HEK293 (cell line): Measurements from ENCODE around the gene GPI.

Source experiments
- GLI2 ChIP-seq: fragments of 450-650 bp; formaldehyde crosslinking; IDR thresholded peaks from 2 replicates; pipeline ENCODE4; 2017; ENCODE audit warnings: missing biosample characterization, missing genetic modification characterization, low read depth, borderline replicate concordance
- KLF9 ChIP-seq: fragments of 450-650 bp; formaldehyde crosslinking; IDR thresholded peaks from 2 replicates; pipeline ENCODE4 v1.5.1; 2016; ENCODE audit warnings: missing biosample characterization, missing genetic modification characterization, low read depth
- OSR2 ChIP-seq: fragments of 450-650 bp; formaldehyde crosslinking; IDR thresholded peaks from 2 replicates; pipeline ENCODE4 v1.5.1; 2016; ENCODE audit warnings: missing biosample characterization, missing genetic modification characterization
- SCRT2 ChIP-seq: fragments of 450-650 bp; formaldehyde crosslinking; IDR thresholded peaks from 2 replicates; pipeline ENCODE4 v1.5.1; 2016; ENCODE audit warnings: missing biosample characterization, missing genetic modification characterization
- SP2 ChIP-seq: fragments of 450-650 bp; formaldehyde crosslinking; IDR thresholded peaks from 2 replicates; pipeline ENCODE4 v1.5.1; 2016; ENCODE audit warnings: missing biosample characterization, missing genetic modification characterization
- YY1 ChIP-seq: fragments of 450-650 bp; formaldehyde crosslinking; IDR thresholded peaks from 2 replicates; pipeline ENCODE4 v1.5.1; 2018; ENCODE audit warnings: missing biosample characterization, missing genetic modification characterization
- ZBTB17 ChIP-seq: fragments of 450-650 bp; formaldehyde crosslinking; IDR thresholded peaks from 2 replicates; pipeline ENCODE4 v1.5.1; 2016; ENCODE audit warnings: missing biosample characterization, missing genetic modification characterization
- ZFP37 ChIP-seq: fragments of 450-650 bp; formaldehyde crosslinking; IDR thresholded peaks from 2 replicates; pipeline ENCODE4 v1.5.1; 2016; ENCODE audit warnings: missing biosample characterization, missing genetic modification characterization
- ZNF10 ChIP-seq: fragments of 450-650 bp; formaldehyde crosslinking; IDR thresholded peaks from 2 replicates; pipeline ENCODE4 v1.5.1; 2017; ENCODE audit warnings: missing biosample characterization, missing genetic modification characterization
- ZNF146 ChIP-seq: fragments of 450-650 bp; formaldehyde crosslinking; IDR thresholded peaks from 2 replicates; pipeline ENCODE4 v1.5.1; 2016; ENCODE audit warnings: missing biosample characterization, missing genetic modification characterization
- ZNF16 ChIP-seq: fragments of 450-650 bp; formaldehyde crosslinking; IDR thresholded peaks from 2 replicates; pipeline ENCODE4 v1.5.1; 2016; ENCODE audit warnings: low read depth, missing biosample characterization, missing genetic modification characterization
- ZNF221 ChIP-seq: fragments of 450-650 bp; formaldehyde crosslinking; IDR thresholded peaks from 2 replicates; pipeline ENCODE4 v1.5.1; 2017; ENCODE audit warnings: missing biosample characterization, missing genetic modification characterization, borderline replicate concordance
- ZNF23 ChIP-seq: fragments of 450-650 bp; formaldehyde crosslinking; IDR thresholded peaks from 2 replicates; pipeline ENCODE4 v1.5.1; 2016; ENCODE audit warnings: missing biosample characterization, missing genetic modification characterization, borderline replicate concordance
- ZNF292 ChIP-seq: fragments of 450-650 bp; formaldehyde crosslinking; IDR thresholded peaks from 2 replicates; pipeline ENCODE4 v1.5.1; 2016; ENCODE audit warnings: low read depth, missing biosample characterization, missing genetic modification characterization, borderline replicate concordance
- ZNF391 ChIP-seq: fragments of 450-650 bp; formaldehyde crosslinking; IDR thresholded peaks from 2 replicates; pipeline ENCODE4 v1.5.1; 2016; ENCODE audit warnings: low read depth, missing biosample characterization, missing genetic modification characterization, borderline replicate concordance
- ZNF529 ChIP-seq: fragments of 450-650 bp; formaldehyde crosslinking; IDR thresholded peaks from 2 replicates; pipeline ENCODE4 v1.5.1; 2017; ENCODE audit warnings: missing genetic modification characterization, missing biosample characterization; ENCODE audit not compliant: insufficient replicate concordance
- ZNF549 ChIP-seq: fragments of 450-650 bp; IDR thresholded peaks from 2 replicates; pipeline ENCODE4 v1.5.1; 2018; ENCODE audit warnings: missing biosample characterization, missing genetic modification characterization, mild to moderate bottlenecking, inconsistent platforms, moderate library complexity
- ZNF560 ChIP-seq: fragments of 450-650 bp; formaldehyde crosslinking; IDR thresholded peaks from 2 replicates; pipeline ENCODE4 v1.5.1; 2017; ENCODE audit warnings: missing biosample characterization, missing genetic modification characterization, borderline replicate concordance
- ZNF561 ChIP-seq: fragments of 450-650 bp; IDR thresholded peaks from 2 replicates; pipeline ENCODE4 v1.5.1; 2018; ENCODE audit warnings: missing biosample characterization, missing genetic modification characterization, borderline replicate concordance
- ZNF571 ChIP-seq: fragments of 450-650 bp; formaldehyde crosslinking; IDR thresholded peaks from 2 replicates; pipeline ENCODE4 v1.5.0; 2017; ENCODE audit warnings: missing biosample characterization, missing genetic modification characterization
- ZNF830 ChIP-seq: fragments of 450-650 bp; IDR thresholded peaks from 2 replicates; pipeline ENCODE4 v1.5.0; 2018; ENCODE audit warnings: missing biosample characterization, missing genetic modification characterization, low read depth, mild to moderate bottlenecking, moderate library complexity
- TF ChIP-seq, protein P1 (sequence below): fragments of 450-650 bp; formaldehyde crosslinking; IDR thresholded peaks from 2 replicates; pipeline ENCODE4 v1.5.1; 2016; ENCODE audit warnings: missing biosample characterization, missing genetic modification characterization
- TF ChIP-seq, protein P2 (sequence below): fragments of 450-650 bp; formaldehyde crosslinking; IDR thresholded peaks from 2 replicates; pipeline ENCODE4 v1.5.1; 2016; ENCODE audit warnings: missing biosample characterization, missing genetic modification characterization, low read depth
- TF ChIP-seq, protein P3 (sequence below): fragments of 450-650 bp; formaldehyde crosslinking; IDR thresholded peaks from 2 replicates; pipeline ENCODE4 v1.5.1; 2016; ENCODE audit warnings: missing biosample characterization, missing genetic modification characterization
- TF ChIP-seq, protein P4 (sequence below): fragments of 450-650 bp; formaldehyde crosslinking; IDR thresholded peaks from 2 replicates; pipeline ENCODE4 v1.5.1; 2016; ENCODE audit warnings: missing biosample characterization, missing genetic modification characterization
- TF ChIP-seq, protein P5 (sequence below): fragments of 450-650 bp; formaldehyde crosslinking; IDR thresholded peaks from 2 replicates; pipeline ENCODE4 v1.5.1; 2016; ENCODE audit warnings: missing biosample characterization, missing genetic modification characterization
- TF ChIP-seq, protein P6 (sequence below): fragments of 450-650 bp; formaldehyde crosslinking; IDR thresholded peaks from 2 replicates; pipeline ENCODE4; 2016; ENCODE audit warnings: missing biosample characterization, missing genetic modification characterization

Gene GPI

DNA sequence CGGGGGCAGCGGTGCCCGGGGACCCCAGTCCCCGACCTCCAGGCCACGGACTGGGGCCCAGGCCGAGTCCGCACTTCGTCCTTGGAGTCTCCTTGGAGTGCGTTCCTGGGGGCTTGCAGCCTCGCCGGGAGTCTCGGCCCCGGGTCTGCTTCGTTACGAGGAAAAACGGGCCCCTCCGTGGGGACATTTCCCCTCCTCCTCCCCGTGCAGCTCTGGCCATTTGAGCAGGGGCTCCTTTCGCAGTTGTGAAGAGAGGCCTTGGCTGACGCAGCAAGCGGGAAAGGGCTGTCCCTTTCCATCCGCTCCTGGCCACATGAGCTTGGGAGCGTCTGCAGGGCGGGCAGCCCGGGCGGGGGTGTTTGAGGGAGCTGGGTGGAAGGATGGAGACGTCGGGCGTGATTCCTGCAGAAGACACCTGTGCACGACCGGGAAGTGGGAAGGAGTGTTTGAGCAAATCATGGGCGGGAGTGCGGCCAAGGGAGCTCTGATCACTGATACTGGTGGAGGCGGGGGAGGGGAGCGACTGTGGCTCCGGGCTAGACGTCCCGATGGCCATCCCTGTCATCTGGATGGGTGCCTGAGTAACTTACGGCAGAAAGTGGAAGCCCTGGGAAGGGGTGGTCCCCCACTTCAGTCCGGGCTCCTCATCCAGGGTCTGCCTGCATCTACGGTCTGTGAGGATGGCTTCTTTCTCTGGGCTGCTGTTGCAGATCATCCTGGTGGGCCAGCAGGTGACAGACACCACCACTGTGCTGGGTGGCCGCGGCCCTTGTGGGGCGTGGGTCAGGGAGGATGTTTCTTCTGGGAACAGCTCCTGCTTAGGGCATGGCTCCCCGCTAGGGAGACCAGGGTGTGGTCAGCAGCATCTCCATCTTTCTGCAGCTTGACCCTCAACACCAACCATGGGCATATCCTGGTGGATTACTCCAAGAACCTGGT, 736 bp downstream of the GPI start (continued):
- TF ChIP-seq ZBTB17 (peak; percentile 84), ZNF221 (tag by site-specific recombination) (no peak), KLF9 (tag by site-specific recombination) (peak; percentile 53), ZNF16 (tag by site-specific recombination) (no peak), OSR2 (tag by site-specific recombination) (no peak), ZFP37 (0 out of 2 replicates have a peak, but pooled peaks have one; percentile 60), SCRT2 (peak; percentile 87), ZNF23 (tag by site-specific recombination) (no peak), YY1 (tag by site-specific recombination) (peak; percentile 9; the same call in 1 of the 2 replicates), ZNF571 (no peak), ZNF561 (peak; percentile 91; the same call in 1 of the 2 replicates), ZNF830 (no peak), ZNF292 (no peak), GLI2 (tag by site-specific recombination) (no peak), ZNF10 (peak; percentile 60; the same call in 1 of the 2 replicates), ZNF529 (no peak), ZNF560 (no peak), SP2 (tag by site-specific recombination) (peak; percentile 48; the same call in 1 of the 2 replicates), ZNF146 (tag by site-specific recombination) (no peak; the same call in 1 of the 2 replicates), ZNF391 (peak; percentile 24; the same call in 1 of the 2 replicates), ZNF549 (tag by site-specific recombination) (no peak)
- TF ChIP-seq, protein P1, sequence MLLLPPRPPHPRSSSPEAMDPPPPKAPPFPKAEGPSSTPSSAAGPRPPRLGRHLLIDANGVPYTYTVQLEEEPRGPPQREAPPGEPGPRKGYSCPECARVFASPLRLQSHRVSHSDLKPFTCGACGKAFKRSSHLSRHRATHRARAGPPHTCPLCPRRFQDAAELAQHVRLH: no peak
- TF ChIP-seq, protein P2, sequence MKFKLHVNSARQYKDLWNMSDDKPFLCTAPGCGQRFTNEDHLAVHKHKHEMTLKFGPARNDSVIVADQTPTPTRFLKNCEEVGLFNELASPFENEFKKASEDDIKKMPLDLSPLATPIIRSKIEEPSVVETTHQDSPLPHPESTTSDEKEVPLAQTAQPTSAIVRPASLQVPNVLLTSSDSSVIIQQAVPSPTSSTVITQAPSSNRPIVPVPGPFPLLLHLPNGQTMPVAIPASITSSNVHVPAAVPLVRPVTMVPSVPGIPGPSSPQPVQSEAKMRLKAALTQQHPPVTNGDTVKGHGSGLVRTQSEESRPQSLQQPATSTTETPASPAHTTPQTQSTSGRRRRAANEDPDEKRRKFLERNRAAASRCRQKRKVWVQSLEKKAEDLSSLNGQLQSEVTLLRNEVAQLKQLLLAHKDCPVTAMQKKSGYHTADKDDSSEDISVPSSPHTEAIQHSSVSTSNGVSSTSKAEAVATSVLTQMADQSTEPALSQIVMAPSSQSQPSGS (tag by site-specific recombination): no peak
- TF ChIP-seq, protein P3, sequence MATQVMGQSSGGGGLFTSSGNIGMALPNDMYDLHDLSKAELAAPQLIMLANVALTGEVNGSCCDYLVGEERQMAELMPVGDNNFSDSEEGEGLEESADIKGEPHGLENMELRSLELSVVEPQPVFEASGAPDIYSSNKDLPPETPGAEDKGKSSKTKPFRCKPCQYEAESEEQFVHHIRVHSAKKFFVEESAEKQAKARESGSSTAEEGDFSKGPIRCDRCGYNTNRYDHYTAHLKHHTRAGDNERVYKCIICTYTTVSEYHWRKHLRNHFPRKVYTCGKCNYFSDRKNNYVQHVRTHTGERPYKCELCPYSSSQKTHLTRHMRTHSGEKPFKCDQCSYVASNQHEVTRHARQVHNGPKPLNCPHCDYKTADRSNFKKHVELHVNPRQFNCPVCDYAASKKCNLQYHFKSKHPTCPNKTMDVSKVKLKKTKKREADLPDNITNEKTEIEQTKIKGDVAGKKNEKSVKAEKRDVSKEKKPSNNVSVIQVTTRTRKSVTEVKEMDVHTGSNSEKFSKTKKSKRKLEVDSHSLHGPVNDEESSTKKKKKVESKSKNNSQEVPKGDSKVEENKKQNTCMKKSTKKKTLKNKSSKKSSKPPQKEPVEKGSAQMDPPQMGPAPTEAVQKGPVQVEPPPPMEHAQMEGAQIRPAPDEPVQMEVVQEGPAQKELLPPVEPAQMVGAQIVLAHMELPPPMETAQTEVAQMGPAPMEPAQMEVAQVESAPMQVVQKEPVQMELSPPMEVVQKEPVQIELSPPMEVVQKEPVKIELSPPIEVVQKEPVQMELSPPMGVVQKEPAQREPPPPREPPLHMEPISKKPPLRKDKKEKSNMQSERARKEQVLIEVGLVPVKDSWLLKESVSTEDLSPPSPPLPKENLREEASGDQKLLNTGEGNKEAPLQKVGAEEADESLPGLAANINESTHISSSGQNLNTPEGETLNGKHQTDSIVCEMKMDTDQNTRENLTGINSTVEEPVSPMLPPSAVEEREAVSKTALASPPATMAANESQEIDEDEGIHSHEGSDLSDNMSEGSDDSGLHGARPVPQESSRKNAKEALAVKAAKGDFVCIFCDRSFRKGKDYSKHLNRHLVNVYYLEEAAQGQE (tag by site-specific recombination): peak; percentile 40; the same call in 1 of the 2 replicates
- TF ChIP-seq, protein P4, sequence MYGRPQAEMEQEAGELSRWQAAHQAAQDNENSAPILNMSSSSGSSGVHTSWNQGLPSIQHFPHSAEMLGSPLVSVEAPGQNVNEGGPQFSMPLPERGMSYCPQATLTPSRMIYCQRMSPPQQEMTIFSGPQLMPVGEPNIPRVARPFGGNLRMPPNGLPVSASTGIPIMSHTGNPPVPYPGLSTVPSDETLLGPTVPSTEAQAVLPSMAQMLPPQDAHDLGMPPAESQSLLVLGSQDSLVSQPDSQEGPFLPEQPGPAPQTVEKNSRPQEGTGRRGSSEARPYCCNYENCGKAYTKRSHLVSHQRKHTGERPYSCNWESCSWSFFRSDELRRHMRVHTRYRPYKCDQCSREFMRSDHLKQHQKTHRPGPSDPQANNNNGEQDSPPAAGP (tag by site-specific recombination): peak; percentile 94
- TF ChIP-seq, protein P5, sequence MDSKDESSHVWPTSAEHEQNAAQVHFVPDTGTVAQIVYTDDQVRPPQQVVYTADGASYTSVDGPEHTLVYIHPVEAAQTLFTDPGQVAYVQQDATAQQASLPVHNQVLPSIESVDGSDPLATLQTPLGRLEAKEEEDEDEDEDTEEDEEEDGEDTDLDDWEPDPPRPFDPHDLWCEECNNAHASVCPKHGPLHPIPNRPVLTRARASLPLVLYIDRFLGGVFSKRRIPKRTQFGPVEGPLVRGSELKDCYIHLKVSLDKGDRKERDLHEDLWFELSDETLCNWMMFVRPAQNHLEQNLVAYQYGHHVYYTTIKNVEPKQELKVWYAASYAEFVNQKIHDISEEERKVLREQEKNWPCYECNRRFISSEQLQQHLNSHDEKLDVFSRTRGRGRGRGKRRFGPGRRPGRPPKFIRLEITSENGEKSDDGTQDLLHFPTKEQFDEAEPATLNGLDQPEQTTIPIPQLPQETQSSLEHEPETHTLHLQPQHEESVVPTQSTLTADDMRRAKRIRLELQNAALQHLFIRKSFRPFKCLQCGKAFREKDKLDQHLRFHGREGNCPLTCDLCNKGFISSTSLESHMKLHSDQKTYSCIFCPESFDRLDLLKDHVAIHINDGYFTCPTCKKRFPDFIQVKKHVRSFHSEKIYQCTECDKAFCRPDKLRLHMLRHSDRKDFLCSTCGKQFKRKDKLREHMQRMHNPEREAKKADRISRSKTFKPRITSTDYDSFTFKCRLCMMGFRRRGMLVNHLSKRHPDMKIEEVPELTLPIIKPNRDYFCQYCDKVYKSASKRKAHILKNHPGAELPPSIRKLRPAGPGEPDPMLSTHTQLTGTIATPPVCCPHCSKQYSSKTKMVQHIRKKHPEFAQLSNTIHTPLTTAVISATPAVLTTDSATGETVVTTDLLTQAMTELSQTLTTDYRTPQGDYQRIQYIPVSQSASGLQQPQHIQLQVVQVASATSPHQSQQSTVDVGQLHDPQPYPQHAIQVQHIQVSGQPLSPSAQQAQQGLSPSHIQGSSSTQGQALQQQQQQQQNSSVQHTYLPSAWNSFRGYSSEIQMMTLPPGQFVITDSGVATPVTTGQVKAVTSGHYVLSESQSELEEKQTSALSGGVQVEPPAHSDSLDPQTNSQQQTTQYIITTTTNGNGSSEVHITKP (tag by site-specific recombination): peak; percentile 43; the same call in 1 of the 2 replicates
- TF ChIP-seq, protein P6, sequence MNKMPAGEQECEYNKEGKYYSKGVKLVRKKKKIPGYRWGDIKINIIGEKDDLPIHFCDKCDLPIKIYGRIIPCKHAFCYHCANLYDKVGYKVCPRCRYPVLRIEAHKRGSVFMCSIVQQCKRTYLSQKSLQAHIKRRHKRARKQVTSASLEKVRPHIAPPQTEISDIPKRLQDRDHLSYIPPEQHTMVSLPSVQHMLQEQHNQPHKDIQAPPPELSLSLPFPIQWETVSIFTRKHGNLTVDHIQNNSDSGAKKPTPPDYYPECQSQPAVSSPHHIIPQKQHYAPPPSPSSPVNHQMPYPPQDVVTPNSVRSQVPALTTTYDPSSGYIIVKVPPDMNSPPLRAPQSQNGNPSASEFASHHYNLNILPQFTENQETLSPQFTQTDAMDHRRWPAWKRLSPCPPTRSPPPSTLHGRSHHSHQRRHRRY (tag by site-specific recombination): no peak
